CD4-positive, alpha-beta T cell treated with Interleukin-15 for 4 hours (primary cell): ENCODE results near the gene ABCC10.

Source experiments
- DNase-seq: peaks from one replicate; pipeline ENCODE4 v3.0.0-alpha.2; 2020; ENCODE audit warnings: low spot score

ABCC10 gene

DNA sequence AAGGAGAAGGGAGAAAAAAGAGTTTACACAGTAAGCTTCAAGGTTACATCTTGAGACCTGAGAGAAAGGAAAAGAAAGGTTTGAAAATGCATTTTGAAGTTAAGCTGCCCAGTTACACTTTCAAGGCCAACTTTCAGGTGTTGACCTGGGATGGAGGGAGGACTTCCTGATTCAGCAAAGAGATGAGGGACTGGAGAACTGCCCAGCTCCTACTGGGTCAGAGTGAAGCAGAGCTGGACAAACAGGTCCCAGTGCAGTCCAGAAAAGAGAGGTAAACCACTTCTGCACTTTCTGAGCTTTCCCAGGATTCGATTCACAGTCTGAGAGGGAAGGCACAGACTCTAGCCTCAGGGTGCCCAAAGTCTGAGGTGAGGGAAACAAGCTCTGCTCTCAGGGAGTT is 44.1 kb downstream of the ABCC10 start:
- DNase-seq, result no peak

DNA sequence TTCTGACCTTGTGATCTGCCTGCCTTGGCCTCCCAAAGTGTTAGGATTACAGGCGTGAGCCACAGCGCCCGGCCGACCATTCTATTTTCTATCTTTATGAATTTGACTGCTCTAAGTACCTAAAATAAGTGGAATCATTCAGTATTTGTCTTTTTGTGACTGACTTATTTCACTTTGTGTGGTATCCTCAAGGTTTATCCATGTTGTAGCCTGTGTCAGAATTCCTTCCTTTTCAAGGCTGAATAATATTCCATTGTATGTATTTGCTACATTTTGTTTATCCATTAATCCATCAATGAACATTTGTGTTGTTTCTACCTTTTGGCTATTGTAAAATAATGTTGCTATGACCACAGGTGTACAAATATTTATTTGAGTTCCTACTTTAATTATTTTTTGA is 45.2 kb downstream of the ABCC10 start:
- DNase-seq, result no peak

DNA sequence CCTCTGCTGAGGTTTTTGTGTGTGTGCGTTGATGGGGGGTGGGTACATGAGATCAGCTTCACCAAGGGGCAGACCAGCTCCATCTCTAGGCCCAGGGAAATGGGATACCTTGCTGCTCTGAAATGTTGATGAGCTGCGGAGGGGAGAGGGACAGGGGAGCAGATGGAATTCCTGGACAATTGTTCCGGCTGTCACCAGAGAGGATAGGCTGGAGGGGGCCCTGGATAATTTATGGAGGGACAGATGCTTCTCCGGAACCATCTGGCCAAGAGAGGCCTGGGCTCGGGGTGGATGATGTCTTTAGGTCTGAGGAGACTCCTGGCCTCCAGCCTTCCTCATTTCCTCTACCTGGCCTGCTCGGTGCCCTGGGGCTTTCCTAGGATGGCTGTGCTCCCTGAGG is 48.2 kb downstream of the ABCC10 start:
- DNase-seq, result no peak

DNA sequence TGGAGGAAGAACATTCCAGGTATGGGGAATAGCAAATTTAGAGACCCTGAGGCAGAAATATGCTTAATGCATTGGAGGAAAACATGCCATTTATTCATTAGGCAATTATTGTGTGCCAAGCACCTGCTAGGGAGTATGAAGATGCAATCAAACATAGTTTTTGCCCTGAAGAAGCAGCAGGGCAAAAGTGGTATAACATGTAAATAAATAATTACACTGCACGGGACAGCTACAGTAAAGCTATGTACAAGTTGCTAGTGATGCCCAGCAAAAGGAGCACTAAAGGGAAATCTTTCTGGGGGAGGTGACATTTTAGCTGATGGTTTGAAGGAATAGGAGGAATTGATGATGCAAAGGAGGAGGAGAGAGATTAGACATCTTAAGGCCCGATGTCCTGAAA is 49.4 kb downstream of the ABCC10 start:
- DNase-seq, result no peak

DNA sequence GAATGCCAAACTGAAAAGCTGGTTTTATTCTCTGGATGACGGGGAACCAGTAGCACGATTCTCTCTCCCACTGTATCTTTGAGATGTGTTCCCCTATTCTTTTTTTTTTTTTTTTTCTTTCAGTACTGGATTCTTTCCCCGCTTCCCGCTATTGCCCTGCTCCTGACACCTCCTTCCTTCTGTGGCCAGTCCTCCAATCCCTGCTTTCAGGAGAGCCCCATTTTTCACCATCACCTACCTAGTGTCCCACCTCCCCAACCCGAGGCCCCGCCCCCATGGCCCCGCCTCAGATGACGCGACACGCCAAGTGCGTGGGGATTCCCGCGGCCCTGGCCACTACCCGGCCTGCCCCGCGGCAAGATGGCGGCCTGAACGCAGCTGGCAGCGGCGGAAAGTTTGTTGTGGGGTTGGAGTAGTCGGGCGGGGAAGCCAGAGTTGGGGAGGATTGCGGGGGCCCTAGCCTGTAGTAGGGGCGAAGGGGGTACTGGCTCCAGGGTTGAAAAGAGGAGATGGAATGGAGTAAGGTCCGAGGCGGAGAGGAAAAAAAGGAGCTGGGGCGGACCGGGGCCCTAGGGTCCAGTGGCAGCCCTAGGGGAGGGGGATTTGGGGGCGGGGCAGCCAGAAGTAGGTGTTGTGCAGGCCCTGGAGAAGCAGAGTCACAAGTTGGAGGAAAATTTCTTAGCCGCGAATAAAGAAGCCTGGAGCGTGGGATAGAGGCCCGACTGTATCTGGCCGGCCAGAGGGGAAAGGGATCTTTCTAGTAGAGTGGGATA is 50.1 kb downstream of the ABCC10 start, which contains the start of gene TJAP1:
Gene TJAP1 (plus strand): TSS at position 336 of the 773 bp plus-strand sequence. CDS start 21,432 bp downstream, outside the sequence.
- DNase-seq, result peak; percentile 94

DNA sequence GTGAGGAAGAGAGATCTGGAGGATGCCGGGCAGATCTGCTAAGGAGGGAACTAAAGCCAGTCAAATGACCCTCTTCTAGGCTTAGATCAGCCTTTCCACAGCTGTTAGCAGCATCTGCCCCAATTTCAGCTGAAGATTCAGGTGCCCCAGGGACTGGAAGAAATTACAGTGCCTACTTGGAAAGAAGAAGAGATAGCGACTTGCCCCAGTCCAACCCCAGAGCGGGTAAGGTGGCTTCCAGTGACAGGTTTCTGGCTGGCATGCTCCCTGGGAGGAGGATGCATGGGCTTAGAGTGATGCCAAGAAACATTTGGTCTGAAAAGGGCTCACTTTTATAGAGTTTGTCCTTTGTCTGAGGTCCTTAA is 50.6 kb downstream of the ABCC10 start:
- no peak for DNase-seq

DNA sequence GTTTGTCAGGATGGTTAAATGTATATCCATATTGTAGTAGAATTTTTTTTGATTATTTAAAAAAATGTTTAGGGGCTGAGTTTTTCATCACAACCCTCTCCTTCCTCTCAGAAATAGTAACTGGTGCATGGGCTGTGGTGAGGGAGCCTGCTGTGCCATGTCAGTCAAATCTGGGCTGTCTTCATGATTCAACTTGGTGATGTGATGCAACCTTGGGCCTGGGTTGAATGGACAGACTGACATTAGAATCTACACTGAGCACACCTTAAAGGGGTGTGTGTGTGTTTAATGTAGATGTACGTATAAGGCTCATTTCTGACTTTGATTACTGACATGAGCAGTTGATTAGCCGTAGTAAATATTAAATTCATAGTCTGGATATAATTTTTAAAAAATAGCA is 53.7 kb downstream of the ABCC10 start:
- no peak for DNase-seq

DNA sequence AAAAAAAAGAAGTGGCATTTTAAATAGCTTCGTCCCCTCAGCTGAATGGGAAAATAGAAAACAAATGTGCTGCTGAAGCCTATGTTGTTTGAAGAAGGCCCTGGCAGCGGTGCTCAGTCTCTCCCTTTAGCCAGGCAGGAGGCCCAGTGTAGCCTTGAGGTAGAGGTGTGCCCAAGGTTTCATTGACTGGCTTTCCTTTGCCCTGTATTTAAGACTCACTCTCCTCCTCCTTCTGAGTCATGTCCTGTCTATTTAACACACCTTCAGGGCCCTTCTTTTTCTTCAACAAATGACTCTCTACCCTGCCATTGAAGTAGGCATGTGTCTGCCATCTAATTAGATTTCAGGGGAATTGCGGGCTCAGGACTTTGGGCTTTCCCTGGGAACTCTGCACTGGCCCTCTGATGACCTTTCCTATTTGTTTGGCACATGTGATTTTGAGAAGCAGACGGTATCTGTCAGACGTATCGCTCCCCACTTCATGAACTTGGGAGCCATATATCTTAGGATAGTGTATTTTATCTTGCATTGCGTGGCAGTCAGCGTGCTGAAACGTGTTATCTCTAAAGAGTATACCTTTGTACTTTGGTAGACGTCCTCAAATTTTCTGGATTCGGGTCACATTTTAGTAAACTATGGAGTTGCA is 54.4 kb downstream of the ABCC10 start:
- no peak for DNase-seq

DNA sequence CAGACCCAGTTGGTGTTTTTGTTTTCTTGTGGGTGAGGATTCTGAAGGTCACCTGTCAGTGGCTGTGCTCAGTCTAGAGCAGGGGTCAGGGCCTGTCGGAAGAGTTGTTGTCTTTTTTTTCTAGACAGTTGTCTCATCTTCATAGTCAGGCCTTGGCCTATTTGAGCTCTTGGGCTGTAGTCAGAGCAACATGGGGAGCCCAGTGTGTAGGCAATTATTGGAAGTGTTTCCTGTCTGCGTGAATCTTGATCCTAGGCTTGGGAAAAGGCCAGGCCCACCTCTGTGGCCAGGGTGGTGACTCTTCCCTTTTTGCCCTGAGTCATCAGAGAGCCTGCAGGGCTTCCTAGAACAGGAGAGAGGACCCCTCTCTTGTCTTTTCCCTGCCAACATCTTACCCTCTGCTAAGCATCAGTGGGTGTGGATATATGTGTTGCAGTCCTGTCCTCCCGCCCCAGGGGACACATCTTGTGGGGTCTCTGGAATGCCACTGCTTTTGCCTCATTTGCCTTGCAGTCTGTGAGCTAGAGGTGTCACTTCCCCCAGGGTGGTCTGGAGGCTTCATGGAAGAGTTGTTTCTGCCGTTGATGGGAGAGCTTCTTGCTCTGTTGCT is 61.4 kb downstream of the ABCC10 start:
- no peak for DNase-seq

DNA sequence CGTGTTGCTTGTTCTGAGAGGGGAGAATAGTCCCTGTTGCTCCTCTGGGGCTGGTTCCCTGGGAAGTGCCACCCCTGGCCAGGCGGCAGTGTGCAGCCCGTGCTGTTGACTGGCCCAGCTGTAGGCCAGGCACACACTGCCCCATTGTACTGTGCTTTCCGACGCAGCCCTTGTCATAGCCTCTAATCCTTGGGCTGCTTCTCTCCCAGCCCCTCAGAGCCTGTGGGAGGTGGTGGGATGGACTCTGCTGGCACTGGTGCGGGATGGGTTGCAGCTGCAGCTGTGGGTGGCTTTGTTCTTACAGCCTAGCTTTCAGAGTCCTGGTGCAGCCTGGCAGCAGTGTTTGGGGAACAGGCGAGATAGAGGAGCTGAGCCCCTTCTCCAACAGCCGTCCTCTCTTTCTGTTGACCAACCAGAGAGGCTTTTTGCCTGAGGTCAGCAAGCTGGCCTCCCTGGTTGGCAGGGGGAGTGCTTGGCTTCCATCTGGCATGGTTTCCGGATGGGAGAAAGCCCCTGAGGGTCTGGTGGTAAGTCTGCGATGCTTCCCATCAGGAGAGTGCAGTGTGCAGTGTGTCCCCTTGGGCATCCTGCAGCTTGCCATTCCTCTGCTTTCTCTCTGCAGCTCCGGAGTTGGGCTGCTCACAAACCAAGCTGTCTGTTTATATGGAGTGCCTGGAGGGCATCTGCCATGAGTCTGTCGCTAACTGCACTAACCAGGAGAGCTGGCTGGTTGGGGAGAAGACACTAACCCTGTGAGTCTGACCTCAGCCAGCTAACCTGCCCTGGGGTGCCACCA is 62.1 kb downstream of the ABCC10 start:
- no peak for DNase-seq

DNA sequence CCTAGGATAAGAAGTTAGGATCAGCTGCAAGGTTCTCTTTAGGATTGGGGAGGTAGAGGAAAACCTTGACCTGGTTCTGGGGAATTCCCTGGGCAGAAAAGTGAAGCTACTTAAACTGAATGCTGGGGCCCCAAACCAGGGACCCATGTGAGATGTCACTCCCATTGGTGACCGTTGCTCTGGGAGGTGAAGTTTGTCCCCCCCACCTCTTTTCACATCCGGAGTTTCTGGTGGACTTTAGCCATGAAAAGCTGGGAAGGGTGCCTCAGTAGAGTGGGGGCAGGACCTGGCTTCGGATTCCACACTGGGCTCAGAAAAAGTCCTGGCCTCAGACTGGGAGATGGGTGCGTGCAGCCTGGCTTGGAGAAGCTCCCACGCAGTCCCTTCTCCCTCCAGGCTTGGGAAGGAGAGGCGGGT is 63.2 kb downstream of the ABCC10 start:
- DNase-seq, result no peak

DNA sequence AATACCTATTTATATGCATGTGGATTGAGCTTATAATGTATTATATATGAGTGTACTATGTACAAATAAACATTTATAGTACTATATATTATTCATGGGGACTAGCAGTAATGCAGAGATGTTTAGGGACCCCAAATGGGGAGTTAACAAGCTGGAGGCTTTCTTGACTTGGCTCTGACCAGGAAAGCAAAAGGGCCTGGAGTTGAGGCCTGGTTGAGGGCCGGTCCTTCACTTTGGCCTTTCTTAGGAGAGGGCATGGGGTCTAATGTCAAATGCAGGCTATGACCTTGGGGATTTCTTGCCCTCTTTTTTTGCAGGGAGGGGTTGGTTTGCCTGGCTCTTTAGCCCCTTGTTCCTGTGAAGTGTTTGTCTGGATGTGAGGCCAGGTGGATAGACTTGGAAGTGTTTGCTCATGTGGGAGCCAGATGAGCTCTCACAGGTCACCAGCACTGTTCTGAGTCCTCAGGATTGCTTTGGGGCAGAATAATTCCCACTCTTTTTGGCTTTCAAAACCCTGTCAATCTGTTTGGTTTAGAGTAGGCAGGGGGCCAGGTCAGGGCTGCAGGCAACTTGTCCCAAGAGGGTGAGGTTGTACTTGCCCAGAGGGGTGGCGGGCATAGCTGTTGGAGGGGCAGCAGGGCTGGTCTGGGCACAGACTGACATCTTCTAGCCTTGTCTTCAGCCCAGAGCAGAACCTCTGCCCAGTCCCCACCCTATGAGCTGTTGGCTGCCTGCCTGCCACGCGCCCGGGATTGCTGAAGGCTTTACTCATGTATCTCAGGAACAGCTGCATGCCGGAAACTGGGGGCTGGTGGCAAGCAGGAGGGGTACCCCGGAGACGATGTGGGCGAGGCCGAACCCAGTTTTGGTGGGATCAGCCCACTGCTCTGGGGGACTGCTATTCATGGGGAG is 64.7 kb downstream of the ABCC10 start:
- DNase-seq, result no peak

DNA sequence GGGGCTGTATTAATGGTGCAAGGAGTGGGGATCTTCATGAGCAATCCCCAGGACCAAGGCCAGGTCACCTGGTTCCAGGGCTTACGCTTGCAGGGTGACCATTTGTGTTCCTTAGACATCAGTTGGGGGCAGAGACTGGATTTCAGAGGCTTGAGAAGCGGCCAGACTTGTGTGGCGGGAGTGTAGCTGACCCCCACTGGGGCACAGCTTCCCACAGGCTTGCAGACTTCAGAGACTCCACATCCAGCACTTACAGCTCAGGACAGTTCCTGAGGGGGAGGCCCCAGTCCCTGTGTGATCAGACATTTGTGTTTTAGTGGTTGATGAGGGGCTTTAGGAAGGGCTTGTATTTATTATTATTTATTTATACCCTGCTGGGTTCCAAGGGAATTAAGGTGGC is 65.3 kb downstream of the ABCC10 start:
- DNase-seq, result no peak

DNA sequence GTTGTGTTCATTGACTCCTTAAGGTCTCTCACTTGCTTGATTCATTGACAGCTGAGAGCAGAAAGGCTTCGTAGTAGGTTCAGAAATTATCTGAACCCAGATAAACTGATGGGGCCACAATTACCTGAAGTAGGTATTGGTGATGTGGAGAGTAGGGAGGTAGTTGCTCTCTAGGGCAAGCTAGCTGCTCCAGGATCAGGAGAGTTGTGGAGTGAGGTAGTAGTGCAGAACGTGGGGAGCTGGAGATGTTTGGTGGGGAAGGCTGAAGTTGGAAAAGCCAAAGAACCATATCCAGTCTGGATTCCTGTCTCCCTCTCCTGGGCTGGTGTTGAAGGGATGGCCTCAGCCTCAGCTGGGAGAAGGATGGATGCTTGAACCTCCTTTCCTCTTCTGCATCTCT is 65.9 kb downstream of the ABCC10 start:
- DNase-seq, result no peak

DNA sequence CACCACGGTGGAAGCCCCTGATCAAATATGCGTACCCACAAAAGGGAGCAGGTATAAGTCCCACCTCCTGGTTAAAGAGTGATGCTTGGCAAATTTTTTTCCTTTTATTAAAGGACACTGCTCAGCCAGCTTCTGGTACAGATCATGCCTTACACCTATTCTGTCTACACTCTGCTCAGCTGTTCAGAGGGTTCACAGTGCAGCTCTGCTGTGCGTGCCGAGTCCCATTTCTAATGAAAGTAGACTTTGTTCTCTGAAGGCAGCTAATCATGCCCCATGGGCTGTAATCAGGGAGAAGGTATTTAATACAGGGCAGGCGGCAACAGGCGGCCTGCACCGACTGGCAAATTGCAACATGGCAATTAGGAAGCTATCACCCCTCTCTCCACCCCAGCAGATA is 66.5 kb downstream of the ABCC10 start:
- DNase-seq, result no peak

DNA sequence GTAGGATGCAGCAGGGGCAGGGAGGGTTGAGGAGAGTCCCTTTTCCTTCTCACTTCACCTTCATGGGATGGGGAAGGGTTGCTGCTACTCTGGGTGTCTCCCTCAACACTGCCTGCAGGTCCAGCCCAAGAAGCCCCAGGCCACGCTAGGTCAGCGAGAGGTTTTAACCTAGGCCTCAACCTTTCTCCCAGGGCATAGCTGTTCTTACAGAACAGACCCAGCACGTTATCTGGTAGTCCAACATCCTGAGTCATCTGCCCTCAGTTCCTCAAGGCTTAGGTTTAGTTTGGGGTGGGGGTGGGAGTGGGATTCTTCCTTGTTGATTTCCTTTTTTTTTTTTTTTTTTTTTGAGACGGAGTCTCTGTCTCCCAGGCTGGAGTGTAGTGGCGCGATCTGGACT is 67.0 kb downstream of the ABCC10 start:
- DNase-seq, result no peak

DNA sequence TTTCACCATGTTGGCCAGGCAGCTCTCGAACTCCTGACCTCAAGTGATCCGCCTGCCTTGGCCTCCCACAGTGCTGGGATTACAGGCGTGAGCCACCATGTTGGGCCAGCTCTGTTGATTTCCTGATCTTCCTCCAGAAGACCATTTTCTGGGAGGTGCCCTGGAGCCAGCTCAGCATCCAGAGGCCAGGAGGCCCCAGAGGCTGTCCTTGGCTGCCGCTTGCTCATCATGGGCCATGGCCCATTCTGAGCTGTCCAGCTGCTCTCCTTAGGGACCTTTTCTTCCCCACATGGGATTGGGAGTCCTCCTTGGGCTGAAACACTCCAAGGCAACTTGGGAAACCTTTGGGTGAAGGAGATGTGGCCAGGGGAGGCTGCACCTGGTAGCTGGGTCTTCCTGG is 67.4 kb downstream of the ABCC10 start:
- DNase-seq, result no peak

DNA sequence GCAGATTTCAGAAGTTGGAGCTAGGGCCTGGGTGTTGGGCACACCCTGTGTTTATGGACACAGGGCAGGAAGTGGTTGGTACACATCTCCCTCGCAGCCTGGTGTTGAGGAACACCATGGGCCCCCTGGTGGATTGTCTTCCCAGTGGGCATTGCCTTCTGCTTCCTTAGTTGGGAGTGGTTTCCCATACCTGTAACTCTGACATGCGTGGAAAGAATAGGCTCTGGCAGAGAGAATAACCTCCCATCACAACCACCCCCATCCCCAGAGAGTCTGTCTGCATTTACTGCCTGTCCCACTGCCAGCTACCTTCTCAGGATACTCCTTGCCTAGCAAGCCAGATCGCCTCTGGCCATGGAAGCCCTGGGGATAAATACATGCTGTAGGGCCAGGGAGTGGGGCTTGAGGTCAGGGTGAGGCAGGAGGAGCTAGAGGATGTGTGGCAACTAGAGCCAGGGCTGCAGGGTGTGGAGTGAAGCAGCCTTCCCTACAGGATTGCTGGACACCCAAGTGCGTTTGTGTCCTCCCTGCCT is 68.1 kb downstream of the ABCC10 start:
- peak; percentile 15 for DNase-seq

DNA sequence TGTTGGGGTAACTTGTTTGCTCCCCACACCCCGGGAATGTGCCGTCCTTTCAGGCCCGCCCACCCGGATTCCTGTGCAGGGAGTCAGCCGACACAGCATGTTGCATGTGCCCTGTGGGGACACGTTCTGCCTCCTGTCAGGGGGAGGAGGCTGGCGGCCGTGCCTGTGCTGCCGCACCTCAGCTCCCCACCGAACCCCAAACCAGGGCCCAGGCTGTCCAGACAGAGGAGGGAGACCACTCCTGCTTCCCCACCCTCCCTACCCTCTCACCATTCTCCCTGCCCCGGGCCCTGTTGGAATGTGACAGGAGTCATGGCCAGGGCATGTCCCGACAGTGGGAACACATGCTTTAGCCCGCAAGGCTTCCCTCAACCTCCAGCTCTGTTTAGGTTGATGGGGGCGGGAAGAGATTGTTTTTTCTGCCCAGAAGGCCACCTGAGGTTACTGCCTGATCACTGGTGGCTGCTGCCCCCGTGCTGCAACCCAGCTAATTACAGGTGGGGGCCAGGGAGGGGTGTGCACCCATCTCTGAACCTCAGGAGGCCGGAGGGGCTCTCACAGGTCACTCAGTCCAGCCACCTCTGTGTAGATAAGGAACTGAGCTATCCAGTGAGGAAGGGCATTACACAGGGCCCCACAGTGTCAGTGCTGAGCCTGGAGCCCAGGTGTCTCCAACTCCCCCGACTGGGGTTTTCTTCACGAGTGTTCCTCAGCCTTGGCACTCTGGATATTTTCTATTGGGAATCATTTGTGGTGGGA is 69.2 kb downstream of the ABCC10 start:
- no peak for DNase-seq

DNA sequence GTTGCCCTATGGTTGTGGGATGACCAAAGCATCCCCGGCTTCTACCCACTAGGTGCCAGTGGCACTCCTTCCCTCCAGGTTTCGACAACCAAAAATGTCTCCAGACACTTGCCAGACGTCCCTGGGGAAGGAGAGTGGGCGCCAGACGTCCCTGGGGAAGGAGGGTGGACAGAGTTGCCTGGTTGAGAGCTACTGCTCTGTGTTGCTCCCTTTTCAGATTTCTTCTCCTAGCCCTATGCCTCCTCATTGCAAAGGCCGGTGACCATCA is 69.7 kb downstream of the ABCC10 start:
- DNase-seq, result no peak

DNA sequence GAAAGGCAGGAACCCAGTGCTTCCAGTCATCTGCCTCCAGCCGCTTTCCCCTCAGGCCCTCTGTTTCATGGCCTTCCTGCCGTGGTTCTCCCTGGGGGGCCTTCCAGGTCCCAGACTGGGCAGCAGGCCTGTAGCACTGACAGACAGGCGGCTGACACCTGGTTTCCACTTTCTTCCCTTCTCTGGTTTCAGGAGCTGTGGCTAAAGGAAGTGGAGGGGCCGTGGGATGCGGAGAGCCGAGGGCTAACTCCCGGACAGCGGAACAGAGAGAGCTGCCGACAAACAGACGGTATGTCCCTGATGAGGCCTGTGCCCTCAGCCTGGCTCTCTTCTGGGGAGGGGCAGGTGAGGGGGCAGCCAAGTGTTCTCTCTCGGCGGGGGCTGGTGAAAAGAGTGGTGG is 70.3 kb downstream of the ABCC10 start:
- DNase-seq, result no peak
